Uterus (tissue), 2 donors: ENCODE results near the gene CD200R1L.

Experiments used
- POLR2A ChIP-seq, 2 donors: fragments of 450-650 bp; IDR thresholded peaks; one replicate each; pipeline ENCODE4 v1.6.1; 2016; ENCODE audit warnings: antibody characterized with exemption in 2 of 2, mild to moderate bottlenecking in 1 of 2, moderate library complexity in 1 of 2
- TF ChIP-seq, protein P1 (sequence below), 4 experiments: fragments of 200-600 bp in 2 of 4; fragments of 450-650 bp in 2 of 4; sonication (generic) in 2 of 4; IDR thresholded peaks; one replicate each; pipeline ENCODE4 v1.5.1; 2016 to 2019; ENCODE audit warnings: antibody characterized with exemption in 4 of 4, mild to moderate bottlenecking in 2 of 4, moderate library complexity in 1 of 4

DNA sequence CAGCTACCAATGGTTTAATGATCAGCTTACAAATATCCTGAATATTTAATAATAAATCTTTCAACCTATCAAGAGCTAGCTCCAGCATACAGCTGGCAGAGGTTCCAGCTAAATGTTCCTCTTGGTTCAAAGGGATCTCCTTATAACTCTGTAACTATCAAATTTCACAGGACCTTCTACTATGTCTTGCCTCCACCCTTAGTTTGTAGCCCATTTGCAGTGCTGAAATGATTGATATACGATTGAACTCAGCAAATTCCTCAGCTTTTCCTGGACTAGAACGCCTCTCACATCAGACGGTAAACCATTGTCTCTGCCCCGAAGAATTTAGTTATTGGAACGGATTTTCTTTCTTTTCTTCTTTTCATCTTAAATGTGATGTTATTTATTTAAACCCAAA lies 41.5 kb downstream of the CD200R1L start:
- TF ChIP-seq, protein P1, sequence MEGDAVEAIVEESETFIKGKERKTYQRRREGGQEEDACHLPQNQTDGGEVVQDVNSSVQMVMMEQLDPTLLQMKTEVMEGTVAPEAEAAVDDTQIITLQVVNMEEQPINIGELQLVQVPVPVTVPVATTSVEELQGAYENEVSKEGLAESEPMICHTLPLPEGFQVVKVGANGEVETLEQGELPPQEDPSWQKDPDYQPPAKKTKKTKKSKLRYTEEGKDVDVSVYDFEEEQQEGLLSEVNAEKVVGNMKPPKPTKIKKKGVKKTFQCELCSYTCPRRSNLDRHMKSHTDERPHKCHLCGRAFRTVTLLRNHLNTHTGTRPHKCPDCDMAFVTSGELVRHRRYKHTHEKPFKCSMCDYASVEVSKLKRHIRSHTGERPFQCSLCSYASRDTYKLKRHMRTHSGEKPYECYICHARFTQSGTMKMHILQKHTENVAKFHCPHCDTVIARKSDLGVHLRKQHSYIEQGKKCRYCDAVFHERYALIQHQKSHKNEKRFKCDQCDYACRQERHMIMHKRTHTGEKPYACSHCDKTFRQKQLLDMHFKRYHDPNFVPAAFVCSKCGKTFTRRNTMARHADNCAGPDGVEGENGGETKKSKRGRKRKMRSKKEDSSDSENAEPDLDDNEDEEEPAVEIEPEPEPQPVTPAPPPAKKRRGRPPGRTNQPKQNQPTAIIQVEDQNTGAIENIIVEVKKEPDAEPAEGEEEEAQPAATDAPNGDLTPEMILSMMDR (IDR thresholded peaks at IDR 0.05): no peak
- TF ChIP-seq POLR2A (IDR thresholded peaks at IDR 0.05): no peak
